ENCODE measurements around the gene SOCS4. TPM values are rescaled to one million over a fixed set of nuclear protein-coding genes. Genes with fewer than 3 reads are reported as not detected.
A peak's percentile ranks its signal among the peaks of the same experiment; 100 is the strongest.
"Not testable (repeated sequence)": the region's sequence is repeated elsewhere in the genome, so short reads cannot be mapped to it uniquely, and the experiment has no call there.

SOCS4 gene
- total RNA-seq, 2 experiments from 2014 or later, result 19.5 to 20.7 TPM

DNA sequence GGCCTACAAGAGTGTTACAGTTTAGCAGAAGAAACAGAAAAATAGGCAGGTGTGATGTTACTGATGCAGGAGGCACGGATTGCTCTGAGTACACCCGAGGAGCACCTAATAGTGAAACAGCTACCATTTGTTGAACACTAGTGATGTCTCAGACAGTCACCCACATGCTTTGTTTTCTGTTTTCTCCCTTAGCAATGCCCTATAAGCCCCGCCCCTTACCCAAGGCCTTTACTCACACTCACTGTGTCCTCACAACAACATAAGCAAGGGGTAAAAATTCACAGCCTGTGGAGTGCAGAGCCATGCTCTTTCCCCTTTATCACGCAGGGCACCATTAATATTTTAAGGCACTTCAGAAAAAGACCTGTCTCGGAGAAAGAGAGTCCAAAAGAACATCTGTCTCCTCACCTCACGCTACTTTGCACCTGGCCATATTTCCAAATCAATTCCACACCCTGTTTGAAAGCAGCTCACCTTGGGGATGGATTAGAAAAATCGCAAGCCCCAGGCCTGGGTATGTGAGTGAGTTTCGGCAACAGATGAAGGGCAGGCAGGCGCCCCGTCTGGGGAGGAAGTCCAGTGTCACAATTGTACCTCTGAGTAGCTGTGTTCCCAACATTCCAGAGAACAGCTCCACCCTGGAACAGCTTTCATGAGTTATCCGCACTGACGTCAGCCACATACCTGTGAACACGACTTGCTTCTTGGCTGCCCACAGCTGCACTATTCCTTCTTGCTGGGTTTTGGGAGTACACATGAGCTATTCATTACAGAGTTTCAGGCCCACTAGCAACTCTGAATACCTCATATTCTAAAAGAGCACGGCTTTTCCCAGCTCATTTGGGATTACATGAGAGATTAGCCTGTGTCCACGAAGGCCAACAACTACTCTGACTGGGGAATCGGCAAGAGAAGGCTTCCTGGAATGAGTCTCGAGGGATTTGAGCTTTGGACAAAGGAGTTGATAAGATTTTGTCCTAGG, 50.4 kb downstream of the SOCS4 start:
- ChIA-PET CTCF (interaction anchor here (2.9 kb wide), 1 partner anchor 26 kb away, joined by 9 read pairs; the partner anchor contains the start of gene MAPK1IP1L), POLR2A (interaction anchor here (1.0 kb wide), 1 partner anchor 12 kb away, joined by 3 read pairs; no protein-coding TSS in a partner anchor)
- no peak overlapping the region for H3K4me3 ChIP-seq (ENCODE audit: low read length)
- Mint-ChIP-seq H3K27me3 (no peaks in the 10 kb centered on the region), H3K27ac (no peak overlapping the region), H3K4me1 (ENCODE audit: low read depth) (peaks cover 27% of the 10 kb centered on the region), H3K9me3 (no peaks in the 10 kb centered on the region), H3K4me3 (no peak overlapping the region), H3K36me3 (ENCODE audit: low read depth) (no peaks in the 10 kb centered on the region)
- DNase-seq (peak in 3 of 14 experiments; percentile 21 to 47 (median 34)), ATAC-seq (ENCODE audit: poor library complexity) (peak; percentile 57)
- H3K4me1 ChIP-seq (ENCODE audit: insufficient read depth, low read length), result peaks cover 13% of the 10 kb centered on the region
- TF ChIP-seq, protein P1, sequence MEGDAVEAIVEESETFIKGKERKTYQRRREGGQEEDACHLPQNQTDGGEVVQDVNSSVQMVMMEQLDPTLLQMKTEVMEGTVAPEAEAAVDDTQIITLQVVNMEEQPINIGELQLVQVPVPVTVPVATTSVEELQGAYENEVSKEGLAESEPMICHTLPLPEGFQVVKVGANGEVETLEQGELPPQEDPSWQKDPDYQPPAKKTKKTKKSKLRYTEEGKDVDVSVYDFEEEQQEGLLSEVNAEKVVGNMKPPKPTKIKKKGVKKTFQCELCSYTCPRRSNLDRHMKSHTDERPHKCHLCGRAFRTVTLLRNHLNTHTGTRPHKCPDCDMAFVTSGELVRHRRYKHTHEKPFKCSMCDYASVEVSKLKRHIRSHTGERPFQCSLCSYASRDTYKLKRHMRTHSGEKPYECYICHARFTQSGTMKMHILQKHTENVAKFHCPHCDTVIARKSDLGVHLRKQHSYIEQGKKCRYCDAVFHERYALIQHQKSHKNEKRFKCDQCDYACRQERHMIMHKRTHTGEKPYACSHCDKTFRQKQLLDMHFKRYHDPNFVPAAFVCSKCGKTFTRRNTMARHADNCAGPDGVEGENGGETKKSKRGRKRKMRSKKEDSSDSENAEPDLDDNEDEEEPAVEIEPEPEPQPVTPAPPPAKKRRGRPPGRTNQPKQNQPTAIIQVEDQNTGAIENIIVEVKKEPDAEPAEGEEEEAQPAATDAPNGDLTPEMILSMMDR (IDR thresholded peaks at IDR 0.05), result no peak
- intact Hi-C loops (cut with DNase I, micrococcal nuclease), result no loop called here
- no peaks in the 10 kb centered on the region for H3K9me3 ChIP-seq (ENCODE audit: control insufficient read depth in 1 of 2, insufficient read depth in 1 of 2, low read length in 2 of 2)
- no peaks in the 10 kb centered on the region for H3K27me3 ChIP-seq (ENCODE audit: control insufficient read depth in 1 of 2, insufficient read depth in 2 of 2, low read length in 2 of 2)
- no peaks in the 10 kb centered on the region for H3K36me3 ChIP-seq (ENCODE audit: insufficient read depth, low read length)
- H3K27ac ChIP-seq (ENCODE audit: low read depth in 1 of 2, low read length in 2 of 2), result no peak overlapping the region

DNA sequence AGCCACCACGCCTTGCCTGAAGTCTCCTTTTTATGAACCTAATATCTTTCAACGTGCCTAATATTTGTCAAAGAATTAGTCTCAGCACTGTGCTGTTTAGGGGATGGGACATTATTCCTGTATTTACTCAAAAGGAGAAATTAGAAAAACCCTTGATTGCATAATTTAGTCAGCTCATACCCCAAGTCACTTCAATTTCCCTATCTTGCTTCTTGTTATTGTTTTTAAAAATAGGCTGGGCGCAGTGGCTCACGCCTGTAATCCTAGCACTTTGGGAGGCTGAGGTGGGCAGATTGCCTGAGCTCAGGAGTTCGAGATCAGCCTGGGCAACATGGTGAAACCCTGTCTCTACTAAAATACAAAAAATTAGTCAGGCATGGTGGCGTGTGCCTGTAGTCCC, 52.9 kb downstream of the SOCS4 start:
- POLR2A ChIA-PET; H3K27ac Mint-ChIP-seq; H3K9me3 Mint-ChIP-seq; H3K9me3 ChIP-seq (ENCODE audit: control insufficient read depth in 1 of 2, insufficient read depth in 1 of 2, low read length in 2 of 2); H3K36me3 ChIP-seq (ENCODE audit: insufficient read depth, low read length); H3K4me1 Mint-ChIP-seq (ENCODE audit: low read depth); H3K4me1 ChIP-seq (ENCODE audit: insufficient read depth, low read length); H3K4me3 Mint-ChIP-seq; H3K27me3 Mint-ChIP-seq; CTCF ChIA-PET; H3K4me3 ChIP-seq (ENCODE audit: low read length); H3K27ac ChIP-seq (ENCODE audit: low read depth in 1 of 2, low read length in 2 of 2); H3K27me3 ChIP-seq (ENCODE audit: control insufficient read depth in 1 of 2, insufficient read depth in 2 of 2, low read length in 2 of 2); H3K36me3 Mint-ChIP-seq (ENCODE audit: low read depth); ATAC-seq (ENCODE audit: poor library complexity): not testable (repeated sequence)
- intact Hi-C loops (cut with DNase I, micrococcal nuclease), result loop anchor here (10.0 kb wide), 2 partner anchors 55 to 1395 kb away; partner anchors contain the start of genes SOCS4 (in 1 of the 2) and WDHD1 (in 1 of the 2)
- DNase-seq, result peak in 2 of 14 experiments; percentile 30 to 36

DNA sequence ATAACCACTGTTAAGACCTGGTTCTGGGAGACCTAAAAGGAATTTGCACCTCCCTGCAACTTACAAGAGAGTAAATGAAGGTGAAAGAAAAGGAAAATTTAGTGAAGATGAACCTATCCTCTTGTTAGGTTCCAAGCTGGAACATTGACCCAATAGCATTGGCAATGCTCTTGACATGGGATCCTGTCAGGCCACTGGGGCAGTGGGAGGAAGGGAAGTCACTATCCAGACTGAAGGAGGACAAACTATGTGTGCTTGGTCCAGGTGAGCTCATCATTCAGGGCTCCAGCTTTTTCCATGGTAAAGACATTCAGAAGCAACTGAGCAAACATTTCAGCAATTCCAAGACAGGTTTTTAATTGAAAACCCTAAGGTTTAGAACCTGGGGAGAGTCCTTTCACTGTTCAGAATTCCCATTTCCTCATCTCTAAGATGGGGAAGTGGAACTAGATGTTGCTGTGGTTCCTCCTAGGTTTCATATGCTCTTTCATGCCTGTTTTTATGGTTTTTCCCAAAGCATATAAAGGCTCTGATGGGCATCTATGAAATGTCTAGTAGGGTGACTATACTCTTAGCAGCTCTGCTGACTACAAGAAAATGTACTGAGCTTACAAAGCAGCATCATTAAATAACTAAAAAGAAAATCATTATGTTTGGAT, 57.5 kb downstream of the SOCS4 start:
- ChIA-PET POLR2A (no interaction called here), CTCF (interaction anchor here (0.8 to 1.0 kb wide), 3 partner anchors 12 to 33 kb away, joined by 3 to 4 read pairs (median 3); partner anchors contain the start of gene MAPK1IP1L)
- Histone ChIP-seq H3K4me1 (ENCODE audit: insufficient read depth, low read length) (peaks cover 3% of the 10 kb centered on the region), H3K4me3 (ENCODE audit: low read length) (no peak overlapping the region), H3K27ac (ENCODE audit: low read depth in 1 of 2, low read length in 2 of 2) (no peak overlapping the region), H3K27me3 (ENCODE audit: control insufficient read depth in 1 of 2, insufficient read depth in 2 of 2, low read length in 2 of 2) (no peaks in the 10 kb centered on the region), H3K9me3 (ENCODE audit: control insufficient read depth in 1 of 2, insufficient read depth in 1 of 2, low read length in 2 of 2) (no peaks in the 10 kb centered on the region), H3K36me3 (ENCODE audit: insufficient read depth, low read length) (no peaks in the 10 kb centered on the region)
- no peak overlapping the region for H3K4me3 Mint-ChIP-seq
- no peak for ATAC-seq (ENCODE audit: poor library complexity)
- no peaks in the 10 kb centered on the region for H3K27me3 Mint-ChIP-seq
- H3K4me1 Mint-ChIP-seq (ENCODE audit: low read depth), result peaks cover 3% of the 10 kb centered on the region
- no peak for DNase-seq
- H3K27ac Mint-ChIP-seq, result no peak overlapping the region
- TF ChIP-seq, protein P1 (IDR thresholded peaks at IDR 0.05), result no peak
- H3K36me3 Mint-ChIP-seq (ENCODE audit: low read depth), result no peaks in the 10 kb centered on the region
- intact Hi-C loops (cut with DNase I, micrococcal nuclease), result loop anchor here (10.0 kb wide), 2 partner anchors 60 to 1390 kb away; partner anchors contain the start of genes SOCS4 (in 1 of the 2) and WDHD1 (in 1 of the 2)
- no peaks in the 10 kb centered on the region for H3K9me3 Mint-ChIP-seq
